ENCODE data around the gene CALML3. TPM values are rescaled to one million over a fixed set of nuclear protein-coding genes. Genes with fewer than 3 reads are reported as not detected.

CALML3 gene
- total RNA-seq, 2 experiments from 2014 or later = not detected

DNA sequence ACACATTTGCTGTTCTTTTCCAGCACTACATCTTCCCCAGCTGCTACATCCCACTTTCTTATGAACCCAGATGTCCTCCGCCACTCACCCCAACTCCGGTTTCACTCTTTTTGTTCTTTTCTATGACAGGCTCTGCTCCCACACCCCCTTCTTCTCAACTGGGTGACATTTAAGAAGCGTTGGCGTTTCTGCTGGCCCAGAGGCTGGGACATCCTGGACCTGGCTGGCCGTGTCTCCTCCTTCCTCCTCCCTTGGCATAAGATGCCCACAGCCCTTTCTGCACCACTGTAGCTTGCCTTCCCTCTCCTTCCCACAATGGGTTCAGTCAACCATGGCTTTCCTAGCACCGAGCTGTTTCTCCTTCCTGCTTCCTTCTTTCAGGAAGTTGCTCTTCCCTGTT, 16.0 kb upstream of the CALML3 start:
- DNase-seq (ENCODE audit: low spot score) = no peak
- Histone ChIP-seq H3K9me3 (ENCODE audit: low read length) (no peaks in the 10 kb centered on the region), H3K27ac (ENCODE audit: low read depth, low read length, poor library complexity, severe bottlenecking) (no peak overlapping the region), H3K36me3 (ENCODE audit: insufficient read depth, low read length) (no peaks in the 10 kb centered on the region), H4K20me1 (ENCODE audit: insufficient read depth, low read length) (no peaks in the 10 kb centered on the region), H3K79me2 (ENCODE audit: insufficient read depth, low read depth, low read length) (no peaks in the 10 kb centered on the region), H3K4me1 (ENCODE audit: insufficient read depth, low read length, poor library complexity, severe bottlenecking) (no peaks in the 10 kb centered on the region), H2AFZ (ENCODE audit: low read length) (no peak overlapping the region), H3K4me3 (ENCODE audit: low read depth, low read length, poor library complexity, severe bottlenecking) (no peak overlapping the region), H3K9me2 (ENCODE audit: insufficient read depth, low read length) (no peaks in the 10 kb centered on the region), H3K4me2 (ENCODE audit: low read length) (no peak overlapping the region)
- intact Hi-C loops (cut with micrococcal nuclease; ENCODE audit: unreplicated experiment) = no loop called here
- TF ChIP-seq, protein P1, sequence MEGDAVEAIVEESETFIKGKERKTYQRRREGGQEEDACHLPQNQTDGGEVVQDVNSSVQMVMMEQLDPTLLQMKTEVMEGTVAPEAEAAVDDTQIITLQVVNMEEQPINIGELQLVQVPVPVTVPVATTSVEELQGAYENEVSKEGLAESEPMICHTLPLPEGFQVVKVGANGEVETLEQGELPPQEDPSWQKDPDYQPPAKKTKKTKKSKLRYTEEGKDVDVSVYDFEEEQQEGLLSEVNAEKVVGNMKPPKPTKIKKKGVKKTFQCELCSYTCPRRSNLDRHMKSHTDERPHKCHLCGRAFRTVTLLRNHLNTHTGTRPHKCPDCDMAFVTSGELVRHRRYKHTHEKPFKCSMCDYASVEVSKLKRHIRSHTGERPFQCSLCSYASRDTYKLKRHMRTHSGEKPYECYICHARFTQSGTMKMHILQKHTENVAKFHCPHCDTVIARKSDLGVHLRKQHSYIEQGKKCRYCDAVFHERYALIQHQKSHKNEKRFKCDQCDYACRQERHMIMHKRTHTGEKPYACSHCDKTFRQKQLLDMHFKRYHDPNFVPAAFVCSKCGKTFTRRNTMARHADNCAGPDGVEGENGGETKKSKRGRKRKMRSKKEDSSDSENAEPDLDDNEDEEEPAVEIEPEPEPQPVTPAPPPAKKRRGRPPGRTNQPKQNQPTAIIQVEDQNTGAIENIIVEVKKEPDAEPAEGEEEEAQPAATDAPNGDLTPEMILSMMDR (conservative IDR thresholded peaks at IDR 0.05; ENCODE audit: low read length) = no peak
- TF ChIP-seq EZH2phosphoT487 (IDR thresholded peaks at IDR 0.05; ENCODE audit: borderline replicate concordance, low read depth, low read length) = no peak
- CTCF ChIA-PET (ENCODE audit: unreplicated experiment) = no interaction called here
- POLR2A ChIA-PET = interaction anchor here (1.2 kb wide), 1 partner anchor 10 kb away, joined by 4 read pairs; no protein-coding TSS in a partner anchor
- BruUV-seq (replicated peaks) = no TSS peak

DNA sequence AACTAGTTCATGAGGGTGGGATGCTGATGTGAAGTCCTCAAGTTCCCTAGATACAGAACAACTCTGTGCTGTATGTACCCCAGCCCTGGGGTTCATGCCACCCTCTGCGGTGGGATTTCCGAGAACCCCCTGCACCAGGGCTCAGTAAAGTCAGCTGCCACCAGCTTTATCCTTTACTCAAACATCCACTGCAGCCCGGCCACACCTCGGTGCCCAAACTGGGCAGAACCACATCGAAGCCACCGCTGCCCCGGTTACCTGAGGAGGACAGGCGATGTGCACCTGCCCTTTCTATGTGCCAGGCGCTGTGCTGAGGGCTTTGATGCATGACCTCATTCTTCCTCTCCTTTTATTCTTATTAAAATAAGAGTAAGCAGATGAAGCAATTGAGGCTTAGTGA, 15.5 kb upstream of the CALML3 start:
- H3K9me3 ChIP-seq (ENCODE audit: low read length) = no peaks in the 10 kb centered on the region
- no peaks in the 10 kb centered on the region for H3K9me2 ChIP-seq (ENCODE audit: insufficient read depth, low read length)
- DNase-seq (ENCODE audit: low spot score) = peak; percentile 7
- POLR2A ChIA-PET = interaction anchor here (1.2 kb wide), 1 partner anchor 10 kb away, joined by 4 read pairs; no protein-coding TSS in a partner anchor
- no TSS peak for BruUV-seq (replicated peaks)
- TF ChIP-seq EZH2phosphoT487 (IDR thresholded peaks at IDR 0.05; ENCODE audit: borderline replicate concordance, low read depth, low read length) = no peak
- TF ChIP-seq, protein P1 (conservative IDR thresholded peaks at IDR 0.05; ENCODE audit: low read length) = no peak
- no peak overlapping the region for H2AFZ ChIP-seq (ENCODE audit: low read length)
- no peaks in the 10 kb centered on the region for H3K36me3 ChIP-seq (ENCODE audit: insufficient read depth, low read length)
- no peaks in the 10 kb centered on the region for H4K20me1 ChIP-seq (ENCODE audit: insufficient read depth, low read length)
- no peak overlapping the region for H3K4me2 ChIP-seq (ENCODE audit: low read length)
- H3K79me2 ChIP-seq (ENCODE audit: insufficient read depth, low read depth, low read length) = no peaks in the 10 kb centered on the region
- H3K4me1 ChIP-seq (ENCODE audit: insufficient read depth, low read length, poor library complexity, severe bottlenecking) = no peaks in the 10 kb centered on the region
- no peak overlapping the region for H3K4me3 ChIP-seq (ENCODE audit: low read depth, low read length, poor library complexity, severe bottlenecking)
- no peak overlapping the region for H3K27ac ChIP-seq (ENCODE audit: low read depth, low read length, poor library complexity, severe bottlenecking)
- CTCF ChIA-PET (ENCODE audit: unreplicated experiment) = no interaction called here
- intact Hi-C loops (cut with micrococcal nuclease; ENCODE audit: unreplicated experiment) = no loop called here

DNA sequence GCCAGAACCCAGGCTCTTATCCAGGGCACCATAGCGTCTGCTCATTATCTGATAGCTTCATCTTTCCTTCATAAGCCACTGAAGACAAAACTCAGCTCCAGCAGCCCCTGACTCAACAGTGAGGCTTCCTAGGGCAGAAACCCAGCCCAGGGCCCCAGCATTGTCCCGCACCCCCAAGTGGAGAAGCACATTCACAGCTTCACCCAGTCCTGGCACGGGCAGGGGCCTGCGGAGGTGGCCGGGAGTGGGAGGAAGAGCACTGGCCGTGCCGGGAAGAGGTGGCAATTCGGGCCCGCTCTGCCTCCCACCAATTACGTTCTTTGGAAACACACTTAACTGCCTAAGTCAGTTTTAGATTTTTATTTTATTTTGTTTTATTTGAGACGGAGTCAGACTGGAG, 15.1 kb upstream of the CALML3 start:
- no peaks in the 10 kb centered on the region for H3K9me2 ChIP-seq (ENCODE audit: insufficient read depth, low read length)
- TF ChIP-seq, protein P1 (conservative IDR thresholded peaks at IDR 0.05; ENCODE audit: low read length) = no peak
- TF ChIP-seq EZH2phosphoT487 (IDR thresholded peaks at IDR 0.05; ENCODE audit: borderline replicate concordance, low read depth, low read length) = no peak
- H3K4me3 ChIP-seq (ENCODE audit: low read depth, low read length, poor library complexity, severe bottlenecking) = no peak overlapping the region
- H3K9me3 ChIP-seq (ENCODE audit: low read length) = no peaks in the 10 kb centered on the region
- H3K36me3 ChIP-seq (ENCODE audit: insufficient read depth, low read length) = no peaks in the 10 kb centered on the region
- H4K20me1 ChIP-seq (ENCODE audit: insufficient read depth, low read length) = no peaks in the 10 kb centered on the region
- no peak overlapping the region for H2AFZ ChIP-seq (ENCODE audit: low read length)
- ChIA-PET CTCF (ENCODE audit: unreplicated experiment) (no interaction called here), POLR2A (no interaction called here)
- DNase-seq (ENCODE audit: low spot score) = no peak
- no TSS peak for BruUV-seq (replicated peaks)
- no peaks in the 10 kb centered on the region for H3K4me1 ChIP-seq (ENCODE audit: insufficient read depth, low read length, poor library complexity, severe bottlenecking)
- H3K27ac ChIP-seq (ENCODE audit: low read depth, low read length, poor library complexity, severe bottlenecking) = no peak overlapping the region
- H3K79me2 ChIP-seq (ENCODE audit: insufficient read depth, low read depth, low read length) = no peaks in the 10 kb centered on the region
- no peak overlapping the region for H3K4me2 ChIP-seq (ENCODE audit: low read length)
- intact Hi-C loops (cut with micrococcal nuclease; ENCODE audit: unreplicated experiment) = no loop called here
